SH-SY5Y (cell line): ENCODE data around the gene FMNL3.

Source experiments
- GATA2 ChIP-seq: IDR thresholded peaks from 2 replicates; pipeline ENCODE4 v1.6.1; 2011; ENCODE audit warnings: mild to moderate bottlenecking, low read depth, low read length
- GATA3 ChIP-seq: IDR thresholded peaks from 2 replicates; pipeline ENCODE4 v1.6.1; 2011; ENCODE audit warnings: low read depth, mild to moderate bottlenecking, low read length, moderate library complexity

FMNL3 gene

DNA sequence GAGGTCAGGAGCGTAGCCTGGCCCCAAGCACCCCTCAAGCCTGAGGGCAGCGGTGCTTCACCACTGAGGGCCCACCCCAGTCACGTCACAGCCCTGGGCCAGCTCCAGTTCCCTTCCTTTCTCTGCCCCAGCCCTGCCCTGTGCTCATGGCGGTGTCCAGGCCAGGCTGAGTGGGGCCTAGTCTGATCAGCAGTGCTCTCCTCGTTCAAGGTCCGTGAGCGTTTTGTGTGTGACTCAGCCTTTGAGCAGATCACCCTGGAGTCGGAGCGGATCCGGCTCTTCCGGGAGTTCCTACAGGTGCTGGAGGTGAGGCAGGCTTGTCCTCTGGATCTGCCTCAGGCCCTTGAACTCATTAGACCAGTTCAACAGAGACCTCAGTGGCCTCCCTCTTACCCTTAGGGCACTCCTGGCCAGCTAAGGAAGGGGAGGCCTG lies 64.8 kb downstream of the FMNL3 start:
- TF ChIP-seq GATA2 (no peak), GATA3 (no peak)

DNA sequence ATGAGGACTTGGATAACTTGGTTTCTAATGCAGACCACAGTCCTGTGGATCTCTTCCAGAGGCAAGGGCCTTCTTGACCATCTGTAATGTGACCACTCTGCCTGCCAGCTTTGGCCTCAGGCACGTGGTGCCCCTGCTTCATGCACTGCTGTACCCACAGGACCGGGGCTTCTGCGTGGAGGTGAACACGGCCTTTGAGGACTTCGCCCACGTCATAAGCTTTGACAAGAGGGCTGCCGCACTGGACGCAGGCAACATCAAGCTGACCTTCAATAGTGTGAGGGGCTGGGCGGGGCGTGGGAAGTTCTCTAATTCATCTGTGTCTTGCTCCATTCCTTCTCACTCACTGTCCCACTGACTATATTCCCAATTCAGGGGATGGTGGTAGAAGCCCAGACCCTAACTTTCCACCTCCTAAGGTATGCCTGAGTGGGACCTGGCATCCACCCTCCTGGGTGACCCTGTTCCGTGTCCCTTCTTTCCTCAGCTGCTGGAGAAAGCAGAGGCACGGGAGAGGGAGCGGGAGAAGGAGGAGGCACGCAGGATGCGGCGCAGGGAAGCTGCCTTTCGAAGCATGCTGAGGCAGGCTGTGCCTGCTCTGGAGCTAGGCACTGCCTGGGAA lies 65.3 kb downstream of the FMNL3 start:
- TF ChIP-seq GATA2 (no peak), GATA3 (no peak)

DNA sequence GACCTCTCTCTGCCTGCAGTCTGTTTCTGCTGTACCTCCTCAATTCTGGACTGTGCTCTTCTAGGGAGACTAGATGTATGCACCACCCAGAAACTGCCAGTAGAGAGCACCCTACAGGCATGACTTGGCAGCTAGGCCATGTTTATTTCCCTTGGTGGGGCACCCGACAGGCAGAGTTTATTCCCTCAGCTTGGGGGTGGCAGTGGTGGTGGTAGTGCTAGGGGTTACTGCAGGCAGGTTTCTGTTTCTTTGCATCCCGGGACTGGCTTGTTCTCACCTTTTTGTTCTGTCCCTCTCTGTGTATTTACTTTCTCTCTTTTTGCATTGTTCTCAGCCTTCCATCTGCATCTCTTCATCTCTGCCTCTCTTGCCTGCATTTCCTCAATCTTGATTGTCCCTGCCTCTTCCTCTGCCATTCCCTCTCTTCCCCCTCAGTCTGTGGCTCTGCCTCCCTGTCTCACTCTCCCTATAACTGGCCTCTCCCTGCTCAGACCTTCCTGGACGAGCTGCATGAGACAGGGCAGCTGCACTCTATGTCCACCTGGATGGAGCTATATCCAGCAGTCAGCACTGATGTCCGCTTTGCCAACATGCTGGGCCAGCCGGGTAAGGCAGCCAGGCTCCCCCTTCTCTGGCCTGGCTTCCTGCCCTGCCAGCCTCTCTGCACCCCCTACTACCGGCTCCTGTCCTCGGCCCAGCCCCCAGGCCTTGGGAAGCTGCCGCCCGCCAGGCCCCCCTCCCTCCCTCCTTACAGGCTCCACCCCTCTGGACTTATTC lies 70.0 kb downstream of the FMNL3 start:
- TF ChIP-seq GATA2: no peak
- TF ChIP-seq GATA3: no peak

- no peak for TF ChIP-seq GATA2
Observed at GRCh38 chr12:49636574-49636973, 70.6 kb downstream of the FMNL3 start.

DNA sequence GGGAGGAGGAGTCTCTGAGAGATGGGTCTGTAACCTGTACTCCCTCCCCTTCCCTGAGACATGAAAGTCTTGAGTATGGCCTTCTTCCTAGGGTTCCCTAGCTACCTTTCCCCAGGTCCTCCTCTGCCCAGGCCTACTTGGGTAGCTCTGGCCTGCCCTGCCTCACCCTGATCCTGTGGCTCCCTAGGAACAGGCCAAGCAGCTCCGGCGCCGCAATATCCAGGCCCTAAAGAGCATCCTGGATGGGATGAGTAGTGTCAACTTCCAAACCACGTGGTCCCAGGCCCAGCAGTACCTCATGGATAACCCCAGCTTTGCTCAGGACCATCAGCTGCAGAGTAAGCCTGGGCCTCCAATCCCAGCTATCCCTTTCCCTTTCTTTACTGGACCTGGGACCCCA lies 71.5 kb downstream of the FMNL3 start:
- no peak for TF ChIP-seq GATA3

GRCh38 chr12:49635036-49635435 lies 72.2 kb downstream of the FMNL3 start:
- no peak for TF ChIP-seq GATA2

GRCh38 chr12:49633703-49634345 lies 73.4 kb downstream of the FMNL3 start:
- TF ChIP-seq GATA3: no peak
- no peak for TF ChIP-seq GATA2

DNA sequence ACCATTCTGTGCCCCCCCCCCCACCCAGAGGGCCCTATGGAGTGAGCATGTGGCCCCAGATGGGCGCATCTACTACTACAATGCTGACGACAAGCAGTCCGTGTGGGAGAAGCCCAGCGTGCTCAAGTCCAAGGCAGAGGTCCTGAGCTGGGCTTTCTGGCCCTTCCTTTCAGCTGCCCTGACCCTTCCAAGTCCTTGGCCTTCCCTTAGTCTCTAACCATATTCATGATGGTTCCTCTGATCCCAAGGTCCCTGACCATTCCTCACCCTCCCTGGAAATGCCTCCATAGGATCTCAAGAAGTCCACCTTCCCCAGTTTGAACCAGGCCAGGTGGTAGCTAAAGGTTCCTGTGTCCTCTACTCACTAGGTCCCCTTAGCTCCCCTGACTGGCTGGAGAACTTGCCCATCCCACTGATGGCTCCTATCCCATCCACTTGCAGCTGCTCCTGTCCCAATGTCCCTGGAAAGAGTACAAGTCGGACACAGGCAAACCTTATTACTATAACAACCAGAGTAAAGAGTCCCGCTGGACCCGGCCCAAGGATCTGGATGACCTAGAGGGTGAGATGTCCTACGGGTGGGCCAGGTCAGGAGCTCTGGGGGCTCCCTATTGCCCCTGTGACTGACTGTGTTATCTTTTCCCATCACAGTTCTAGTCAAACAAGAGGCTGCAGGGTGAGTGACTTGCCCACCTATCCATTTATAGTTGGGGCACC lies 74.1 kb downstream of the FMNL3 start:
- TF ChIP-seq GATA3 (no peak), GATA2 (no peak)

GRCh38 chr12:49632401-49632800 lies 74.8 kb downstream of the FMNL3 start:
- no peak for TF ChIP-seq GATA2
- no peak for TF ChIP-seq GATA3

DNA sequence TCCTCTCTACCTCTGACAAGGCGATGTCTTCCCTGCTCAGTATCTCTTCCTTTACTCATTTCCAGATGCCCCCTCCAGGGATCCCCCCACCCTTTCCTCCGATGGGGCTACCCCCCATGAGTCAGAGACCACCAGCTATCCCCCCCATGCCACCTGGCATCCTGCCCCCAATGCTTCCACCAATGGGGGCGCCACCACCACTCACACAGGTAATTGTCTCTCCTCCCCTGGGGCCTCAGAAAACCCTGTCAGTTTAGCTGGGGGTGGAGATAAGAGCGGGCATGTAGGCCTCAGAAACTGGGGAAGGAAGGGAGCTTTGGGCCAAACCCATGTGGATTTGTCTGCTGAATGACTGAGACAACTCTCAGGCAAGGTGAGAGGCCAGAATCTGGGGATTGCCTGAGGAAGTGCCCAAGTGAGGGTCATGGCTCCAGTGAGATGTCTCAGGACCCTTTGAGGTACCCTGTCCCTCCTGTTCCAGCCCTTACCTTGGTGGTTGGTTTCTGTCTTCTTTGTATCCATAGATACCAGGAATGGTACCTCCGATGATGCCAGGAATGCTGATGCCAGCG lies 75.8 kb downstream of the FMNL3 start:
- TF ChIP-seq GATA3: no peak
- TF ChIP-seq GATA2: no peak

DNA sequence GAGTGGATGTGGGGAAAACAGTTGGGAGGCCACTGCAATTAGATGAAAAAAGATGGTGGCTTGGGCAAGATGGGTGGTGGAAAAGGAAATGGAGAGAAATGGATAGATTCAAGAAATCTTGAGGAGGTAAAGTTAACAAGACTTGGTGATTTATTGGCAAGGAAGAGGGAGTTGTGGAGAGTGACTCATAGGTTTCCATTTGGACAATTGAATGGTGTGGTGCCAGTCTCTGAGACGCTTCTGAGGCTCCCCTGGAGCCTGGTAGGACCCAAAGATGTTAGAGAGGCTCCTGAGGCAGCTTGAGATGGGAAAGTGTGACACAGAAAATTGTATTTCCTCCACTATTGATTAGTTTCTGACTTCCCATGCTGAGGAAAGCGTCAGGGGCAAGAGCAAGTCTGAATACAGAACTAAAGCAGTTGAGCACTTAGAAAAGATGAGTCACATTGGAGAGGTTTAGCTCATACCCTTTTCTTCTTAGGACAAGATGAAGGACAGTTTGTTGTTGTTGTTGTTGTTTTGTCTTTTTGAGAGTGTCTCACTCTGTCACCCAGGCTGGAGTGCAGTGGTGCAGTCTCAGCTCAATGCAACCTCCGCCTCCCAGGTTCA lies 79.3 kb downstream of the FMNL3 start:
- TF ChIP-seq GATA2 (no peak), GATA3 (no peak)

DNA sequence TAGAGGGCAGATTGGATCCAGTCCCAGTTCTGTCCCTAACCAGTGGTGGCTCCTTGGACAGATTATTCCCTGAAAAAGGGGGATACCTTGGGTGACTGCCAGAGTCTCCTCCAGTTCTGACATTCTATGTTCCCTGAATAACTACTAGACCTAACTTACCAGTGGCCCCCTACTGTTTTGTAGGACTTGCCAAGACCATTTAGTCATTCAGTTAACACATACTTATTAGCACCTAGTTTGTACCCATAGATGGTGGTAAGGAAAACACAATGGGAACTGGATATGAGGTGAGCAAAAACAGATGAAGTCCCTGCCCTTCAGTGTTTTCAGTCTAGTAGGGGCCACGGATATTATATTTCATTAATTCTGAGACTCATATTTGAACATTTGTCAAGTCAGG lies 80.4 kb downstream of the FMNL3 start:
- TF ChIP-seq GATA3 (no peak), GATA2 (no peak)

DNA sequence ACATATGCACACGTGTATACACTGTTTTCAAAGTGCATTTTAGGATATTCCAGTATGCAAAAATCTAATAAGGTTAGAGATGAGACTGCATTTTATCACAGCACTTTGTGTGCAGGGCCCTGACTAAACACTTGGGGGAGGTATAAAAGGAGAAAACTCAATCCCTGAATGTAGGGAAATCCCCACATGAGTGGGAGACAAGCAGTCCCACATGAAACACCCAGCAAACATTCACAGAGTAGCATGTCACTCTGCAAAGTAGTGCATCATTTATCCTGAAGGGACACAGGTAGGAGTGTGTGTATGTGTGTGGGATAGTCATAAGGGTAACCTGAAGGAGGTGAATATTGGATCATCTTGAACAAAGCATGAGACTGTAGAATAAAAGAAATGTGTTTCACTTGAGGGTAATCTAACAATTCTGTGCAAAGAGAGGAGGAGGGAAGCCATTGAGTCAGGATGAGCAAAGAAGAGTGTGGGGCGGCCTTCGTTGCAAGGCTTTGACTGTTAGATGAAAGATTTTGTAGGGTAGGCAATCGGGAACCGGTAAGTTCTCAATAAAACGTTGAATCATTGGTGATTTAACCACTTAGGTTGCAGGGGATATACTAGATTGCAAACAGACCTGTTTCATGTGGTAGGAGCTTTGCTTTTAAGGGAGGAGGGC lies 80.9 kb downstream of the FMNL3 start:
- TF ChIP-seq GATA3: no peak
- no peak for TF ChIP-seq GATA2

DNA sequence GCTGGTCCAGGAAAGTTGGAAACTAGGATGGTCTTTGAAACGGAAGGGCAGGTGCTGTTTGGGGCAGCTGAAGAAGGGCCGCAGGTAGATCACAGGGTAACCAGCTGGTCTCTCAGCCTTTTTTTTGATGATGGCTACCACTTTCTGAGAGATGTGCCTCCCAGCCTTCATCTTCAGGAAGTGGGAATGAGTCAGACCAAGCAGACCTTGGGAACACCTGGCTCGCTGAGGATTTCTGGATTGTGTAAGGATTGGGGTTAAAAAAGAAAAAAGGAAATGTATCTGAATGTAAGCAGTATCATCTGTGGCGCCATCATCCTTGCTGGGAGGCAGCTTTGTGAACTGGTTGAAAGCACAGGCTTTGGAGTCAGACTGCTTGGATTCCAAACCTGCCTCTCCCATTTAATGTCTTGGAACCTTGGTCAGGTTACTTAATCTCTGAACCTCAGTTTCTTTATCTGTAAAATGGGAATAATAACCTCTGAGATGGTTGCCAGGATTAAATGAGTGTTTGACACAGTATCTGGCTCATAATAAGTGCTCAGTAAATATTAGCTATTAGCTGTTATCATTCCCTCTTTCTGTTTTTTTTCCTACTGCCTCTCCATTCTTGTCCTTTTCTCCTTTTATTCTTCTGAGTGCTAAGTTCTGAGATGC lies 82.2 kb downstream of the FMNL3 start:
- TF ChIP-seq GATA2 (no peak), GATA3 (no peak)
